ENCODE measurements around the gene EML1.

DNA sequence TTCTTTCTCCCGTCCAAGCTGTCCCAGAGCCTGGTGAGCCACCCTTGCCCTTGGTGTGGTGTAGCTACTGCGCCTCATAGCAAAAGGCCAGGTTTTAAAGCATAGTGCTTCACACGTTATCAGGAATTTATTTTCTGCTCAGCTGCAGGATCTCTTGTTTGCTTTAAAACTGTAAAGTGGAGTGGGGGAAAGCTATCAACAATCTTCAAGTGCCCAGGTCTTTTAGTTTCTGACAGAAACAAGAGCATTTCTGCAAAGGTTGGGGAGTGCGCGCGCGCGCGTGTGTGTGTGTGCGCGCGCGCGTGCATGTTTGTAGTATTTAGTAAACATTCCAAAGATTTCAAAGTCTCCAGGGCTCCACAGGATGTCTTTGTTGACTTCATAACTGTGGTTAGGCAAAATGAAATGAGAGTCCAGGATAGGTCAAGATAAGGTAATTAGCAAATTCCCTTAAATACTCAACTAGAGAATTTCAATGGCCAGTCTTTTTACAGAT is 45.5 kb downstream of the EML1 start:
- TF ChIP-seq, protein P1, sequence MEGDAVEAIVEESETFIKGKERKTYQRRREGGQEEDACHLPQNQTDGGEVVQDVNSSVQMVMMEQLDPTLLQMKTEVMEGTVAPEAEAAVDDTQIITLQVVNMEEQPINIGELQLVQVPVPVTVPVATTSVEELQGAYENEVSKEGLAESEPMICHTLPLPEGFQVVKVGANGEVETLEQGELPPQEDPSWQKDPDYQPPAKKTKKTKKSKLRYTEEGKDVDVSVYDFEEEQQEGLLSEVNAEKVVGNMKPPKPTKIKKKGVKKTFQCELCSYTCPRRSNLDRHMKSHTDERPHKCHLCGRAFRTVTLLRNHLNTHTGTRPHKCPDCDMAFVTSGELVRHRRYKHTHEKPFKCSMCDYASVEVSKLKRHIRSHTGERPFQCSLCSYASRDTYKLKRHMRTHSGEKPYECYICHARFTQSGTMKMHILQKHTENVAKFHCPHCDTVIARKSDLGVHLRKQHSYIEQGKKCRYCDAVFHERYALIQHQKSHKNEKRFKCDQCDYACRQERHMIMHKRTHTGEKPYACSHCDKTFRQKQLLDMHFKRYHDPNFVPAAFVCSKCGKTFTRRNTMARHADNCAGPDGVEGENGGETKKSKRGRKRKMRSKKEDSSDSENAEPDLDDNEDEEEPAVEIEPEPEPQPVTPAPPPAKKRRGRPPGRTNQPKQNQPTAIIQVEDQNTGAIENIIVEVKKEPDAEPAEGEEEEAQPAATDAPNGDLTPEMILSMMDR (IDR thresholded peaks at IDR 0.05), result no peak
- TF ChIP-seq ZFX (IDR thresholded peaks at IDR 0.05; ENCODE audit: borderline replicate concordance), result no peak

Data from 22Rv1 (cell line).